ENCODE results near the gene CUL5. TPM values are rescaled to one million over a fixed set of nuclear protein-coding genes. Genes with fewer than 3 reads are reported as not detected.

The CUL5 gene
- total and polyA plus RNA-seq, 2 experiments from 2014 or later = 29.5 to 37.5 TPM

DNA sequence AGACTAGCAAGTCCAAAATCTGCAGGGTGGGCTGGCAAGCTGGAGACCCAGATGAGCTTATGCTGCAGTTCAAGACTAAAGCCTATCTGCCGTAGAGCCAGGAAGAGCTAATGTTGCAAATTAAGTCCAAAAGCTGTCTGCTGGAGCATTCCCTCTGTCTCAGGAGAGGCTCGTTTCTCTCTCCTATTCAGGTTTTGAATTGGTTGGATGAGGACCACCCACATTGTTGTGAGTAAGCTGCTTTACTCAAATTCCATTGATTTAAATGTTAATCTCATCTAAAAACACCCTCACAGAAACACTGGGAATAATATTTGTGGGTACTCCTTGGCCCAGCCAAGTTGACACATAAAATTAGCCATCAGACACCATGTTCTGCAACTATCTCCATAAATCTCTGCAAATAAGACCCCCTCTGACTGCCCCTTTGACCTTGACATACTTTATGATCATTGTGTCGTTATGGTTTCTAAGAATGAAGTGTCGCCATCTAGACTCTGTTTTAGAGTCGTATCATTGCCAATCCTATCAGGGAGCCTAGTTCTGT is 16.8 kb upstream of the CUL5 start:
- Histone ChIP-seq H4K20me1 (ENCODE audit: insufficient read depth) (no peaks in the 10 kb centered on the region), H3K4me1 (ENCODE audit: insufficient read depth) (no peaks in the 10 kb centered on the region), H3K9ac (no peak overlapping the region), H2AFZ (no peak overlapping the region), H3K27me3 (replicated peaks; ENCODE audit: insufficient read depth) (0 out of 2 replicates have a peak, but pooled peaks cover 12% of the 10 kb centered on the region), H3K9me2 (ENCODE audit: insufficient read depth) (no peaks in the 10 kb centered on the region), H3F3A (ENCODE audit: insufficient read depth) (no peaks in the 10 kb centered on the region), H3K36me3 (ENCODE audit: low read depth) (no peaks in the 10 kb centered on the region), H3K79me2 (ENCODE audit: insufficient read depth) (no peaks in the 10 kb centered on the region), H3K4me3 (no peak overlapping the region), H3K9me3 (ENCODE audit: low read depth) (no peaks in the 10 kb centered on the region), H3K27ac (no peak overlapping the region), H3K4me2 (ENCODE audit: unreplicated experiment) (no peak overlapping the region)
- no peak for DNase-seq
- 10 to 12% methylated on average over 5 of the region's 5 CpGs for WGBS, 2 experiments (ENCODE audit: low coverage in 1 of 2, low lambda C conversion rate in 2 of 2, missing lambda C conversion rate in 2 of 2)
- in situ Hi-C loops (cut with MboI) = no loop called here
- no peak for TF ChIP-seq EZH2 (IDR thresholded peaks at IDR 0.05; ENCODE audit: insufficient read depth, poor library complexity, severe bottlenecking)
- TF ChIP-seq EZH2phosphoT487 (IDR thresholded peaks at IDR 0.05; ENCODE audit: insufficient read depth, low read depth) = no peak

DNA sequence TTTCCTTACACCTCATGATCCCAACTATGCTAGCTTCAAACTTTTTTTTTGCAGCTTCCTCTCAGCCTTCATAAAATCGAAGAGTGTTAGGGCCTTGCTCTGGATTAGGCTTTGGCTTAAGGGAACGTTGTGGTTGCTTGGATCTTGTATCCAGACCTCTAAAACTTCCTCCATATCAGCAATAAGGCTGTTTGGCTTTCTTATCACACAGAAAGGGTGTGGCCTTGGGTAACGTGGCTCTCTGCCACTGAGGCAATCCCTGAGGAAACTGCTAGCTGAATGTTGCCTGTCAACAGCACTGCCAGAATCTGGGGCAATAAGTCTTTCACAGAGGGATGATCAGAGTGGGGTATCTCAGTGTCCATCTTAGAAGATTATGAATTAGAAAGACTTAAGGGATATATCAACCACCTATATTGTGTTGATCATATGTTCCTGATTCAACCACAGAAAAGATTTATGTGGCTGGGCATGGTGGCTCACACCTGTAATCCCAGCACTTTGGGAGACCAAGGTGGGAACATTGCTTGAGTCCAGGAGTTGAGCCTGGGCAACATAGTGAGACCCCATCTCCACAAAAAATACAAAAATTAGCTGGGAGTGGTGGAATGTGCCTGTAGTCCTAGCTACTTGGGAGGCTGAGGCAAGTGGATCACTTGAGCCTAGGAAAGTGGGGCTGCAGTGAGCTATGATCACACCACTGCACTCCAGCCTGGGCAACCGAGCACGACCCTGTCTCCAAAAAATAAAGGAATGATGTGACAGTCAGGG is 12.5 kb upstream of the CUL5 start:
- H3K36me3 ChIP-seq (ENCODE audit: low read depth) = no peaks in the 10 kb centered on the region
- no peak for DNase-seq
- no peaks in the 10 kb centered on the region for H3F3A ChIP-seq (ENCODE audit: insufficient read depth)
- no peak overlapping the region for H2AFZ ChIP-seq
- no peaks in the 10 kb centered on the region for H3K9me2 ChIP-seq (ENCODE audit: insufficient read depth)
- TF ChIP-seq EZH2 (IDR thresholded peaks at IDR 0.05; ENCODE audit: insufficient read depth, poor library complexity, severe bottlenecking) (no peak), EZH2phosphoT487 (IDR thresholded peaks at IDR 0.05; ENCODE audit: insufficient read depth, low read depth) (no peak)
- H3K27me3 ChIP-seq (replicated peaks; ENCODE audit: insufficient read depth) = 0 out of 2 replicates have a peak, but pooled peaks cover 12% of the 10 kb centered on the region
- in situ Hi-C loops (cut with MboI) = no loop called here
- H3K27ac ChIP-seq = no peak overlapping the region
- no peaks in the 10 kb centered on the region for H3K4me1 ChIP-seq (ENCODE audit: insufficient read depth)
- H3K79me2 ChIP-seq (ENCODE audit: insufficient read depth) = no peaks in the 10 kb centered on the region
- H3K9me3 ChIP-seq (ENCODE audit: low read depth) = no peaks in the 10 kb centered on the region
- H3K9ac ChIP-seq = no peak overlapping the region
- no peaks in the 10 kb centered on the region for H4K20me1 ChIP-seq (ENCODE audit: insufficient read depth)
- no peak overlapping the region for H3K4me3 ChIP-seq
- 23 to 27% methylated on average over 5 of the region's 5 CpGs for WGBS, 2 experiments (ENCODE audit: low coverage in 1 of 2, low lambda C conversion rate in 2 of 2, missing lambda C conversion rate in 2 of 2)
- no peak overlapping the region for H3K4me2 ChIP-seq (ENCODE audit: unreplicated experiment)

DNA sequence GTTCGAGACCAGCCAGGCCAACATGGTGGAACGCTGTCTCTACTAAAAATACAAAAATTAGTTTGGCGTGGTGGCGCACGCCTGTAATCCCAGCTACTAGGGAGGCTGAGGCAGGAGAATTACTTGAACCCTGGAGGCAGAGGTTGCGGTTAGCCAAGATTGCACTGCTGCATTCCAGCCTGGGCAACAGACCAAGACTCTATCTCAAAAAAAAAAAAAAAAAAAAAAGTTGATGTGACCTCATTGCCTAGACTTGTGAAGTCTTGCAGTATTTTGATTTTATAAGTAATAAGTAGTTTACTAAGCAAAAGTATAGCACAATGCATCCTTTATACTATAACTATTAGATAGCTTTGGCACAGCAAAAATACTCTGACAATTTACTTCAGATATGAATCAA is 9.9 kb upstream of the CUL5 start:
- Histone ChIP-seq H3K27me3 (replicated peaks; ENCODE audit: insufficient read depth) (0 out of 2 replicates have a peak, but pooled peaks cover 6% of the 10 kb centered on the region), H3K4me3 (no peak overlapping the region), H3K79me2 (ENCODE audit: insufficient read depth) (no peaks in the 10 kb centered on the region), H3K36me3 (ENCODE audit: low read depth) (no peaks in the 10 kb centered on the region), H3K4me1 (ENCODE audit: insufficient read depth) (no peaks in the 10 kb centered on the region), H3F3A (ENCODE audit: insufficient read depth) (no peaks in the 10 kb centered on the region), H3K9ac (no peak overlapping the region), H3K27ac (no peak overlapping the region), H4K20me1 (ENCODE audit: insufficient read depth) (no peaks in the 10 kb centered on the region), H3K4me2 (ENCODE audit: unreplicated experiment) (no peak overlapping the region), H3K9me2 (ENCODE audit: insufficient read depth) (no peaks in the 10 kb centered on the region), H3K9me3 (ENCODE audit: low read depth) (no peaks in the 10 kb centered on the region), H2AFZ (no peak overlapping the region)
- in situ Hi-C loops (cut with MboI) = no loop called here
- WGBS, 2 experiments (ENCODE audit: low coverage in 1 of 2, low lambda C conversion rate in 2 of 2, missing lambda C conversion rate in 2 of 2) = 85 to 87% methylated on average over 6 of the region's 6 CpGs
- DNase-seq = no peak
- TF ChIP-seq EZH2 (IDR thresholded peaks at IDR 0.05; ENCODE audit: insufficient read depth, poor library complexity, severe bottlenecking) (no peak), EZH2phosphoT487 (IDR thresholded peaks at IDR 0.05; ENCODE audit: insufficient read depth, low read depth) (no peak)

DNA sequence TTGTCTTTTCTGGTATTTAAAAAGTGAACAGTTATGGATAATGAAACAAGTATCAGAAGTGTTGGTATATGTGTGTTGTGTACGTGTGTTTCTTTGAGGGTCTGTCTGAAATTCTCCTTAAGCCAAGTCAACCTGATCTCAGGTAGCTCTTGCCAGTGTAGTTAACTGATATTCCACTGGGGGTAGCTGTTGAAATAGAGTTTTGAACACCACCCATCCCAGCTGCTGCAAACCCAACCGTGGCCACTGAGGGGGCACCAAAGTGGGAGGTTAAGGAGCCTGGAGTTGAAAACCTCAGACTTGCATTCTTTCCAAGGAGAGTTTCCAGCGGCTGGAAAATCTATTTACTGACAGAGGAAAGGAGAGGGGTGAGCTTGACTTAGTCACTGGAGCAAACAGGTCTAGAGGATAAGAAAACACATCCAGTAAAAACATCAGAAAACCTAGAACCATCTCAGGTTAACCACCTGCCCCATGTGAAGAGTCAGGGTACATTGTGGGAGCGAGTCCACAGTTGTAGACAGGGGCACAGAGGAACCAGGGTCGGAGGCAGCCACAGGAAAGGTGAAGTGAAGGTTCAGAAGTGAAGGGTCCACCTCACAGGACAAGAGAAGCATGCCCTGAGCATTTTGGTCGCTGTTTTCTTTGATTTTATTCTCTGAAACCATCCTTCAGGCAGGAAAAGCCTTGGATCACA is 8.8 kb upstream of the CUL5 start:
- TF ChIP-seq EZH2phosphoT487 (IDR thresholded peaks at IDR 0.05; ENCODE audit: insufficient read depth, low read depth) (no peak), EZH2 (IDR thresholded peaks at IDR 0.05; ENCODE audit: insufficient read depth, poor library complexity, severe bottlenecking) (no peak)
- WGBS, 2 experiments (ENCODE audit: low coverage in 1 of 2, low lambda C conversion rate in 2 of 2, missing lambda C conversion rate in 2 of 2) = 12 to 13% methylated on average over 6 of the region's 6 CpGs
- H3K9ac ChIP-seq = no peak overlapping the region
- H3K4me2 ChIP-seq (ENCODE audit: unreplicated experiment) = no peak overlapping the region
- no peaks in the 10 kb centered on the region for H3F3A ChIP-seq (ENCODE audit: insufficient read depth)
- no peaks in the 10 kb centered on the region for H3K4me1 ChIP-seq (ENCODE audit: insufficient read depth)
- H3K79me2 ChIP-seq (ENCODE audit: insufficient read depth) = no peaks in the 10 kb centered on the region
- H3K9me3 ChIP-seq (ENCODE audit: low read depth) = no peaks in the 10 kb centered on the region
- peak; percentile 36 for DNase-seq
- H3K36me3 ChIP-seq (ENCODE audit: low read depth) = no peaks in the 10 kb centered on the region
- no peaks in the 10 kb centered on the region for H4K20me1 ChIP-seq (ENCODE audit: insufficient read depth)
- in situ Hi-C loops (cut with MboI) = no loop called here
- H3K27me3 ChIP-seq (replicated peaks; ENCODE audit: insufficient read depth) = 0 out of 2 replicates have a peak, but pooled peaks cover 4% of the 10 kb centered on the region
- H3K9me2 ChIP-seq (ENCODE audit: insufficient read depth) = no peaks in the 10 kb centered on the region
- H2AFZ ChIP-seq = no peak overlapping the region
- no peak overlapping the region for H3K4me3 ChIP-seq
- H3K27ac ChIP-seq = no peak overlapping the region

All from GM23248 (cell line).